ENCODE data around the gene ANKS3.
"Not testable (repeated sequence)": the region's sequence is repeated elsewhere in the genome, so short reads cannot be mapped to it uniquely, and the experiment has no call there.

ANKS3 gene

GRCh38 chr16:4660454-4661007 lies 73.5 kb downstream of the ANKS3 start:
- DNase-seq (ENCODE audit: insufficient read length, low spot score) (no peak), FAIRE-seq (no peak)
- no peak for TF ChIP-seq POLR2A (IDR thresholded peaks at IDR 0.05; ENCODE audit: low read depth, low read length)

GRCh38 chr16:4659363-4660353 lies 74.4 kb downstream of the ANKS3 start:
- DNase-seq (ENCODE audit: insufficient read length, low spot score) (no peak), FAIRE-seq (no peak)
- TF ChIP-seq POLR2A (IDR thresholded peaks at IDR 0.05; ENCODE audit: low read depth, low read length) = no peak

GRCh38 chr16:4656695-4657686 lies 77.1 kb downstream of the ANKS3 start:
- DNase-seq (ENCODE audit: insufficient read length, low spot score) (no peak), FAIRE-seq (no peak)
- no peak for TF ChIP-seq POLR2A (IDR thresholded peaks at IDR 0.05; ENCODE audit: low read depth, low read length)

- no peak for DNase-seq (ENCODE audit: insufficient read length, low spot score)
- no peak for TF ChIP-seq POLR2A (IDR thresholded peaks at IDR 0.05; ENCODE audit: low read depth, low read length)
- FAIRE-seq = no peak
Measured at GRCh38 chr16:4656221-4656620, 77.8 kb downstream of the ANKS3 start.

- no peak for TF ChIP-seq POLR2A (IDR thresholded peaks at IDR 0.05; ENCODE audit: low read depth, low read length)
- no peak for DNase-seq (ENCODE audit: insufficient read length, low spot score)
- no peak for FAIRE-seq
Measured at GRCh38 chr16:4655801-4656200, 78.3 kb downstream of the ANKS3 start.

GRCh38 chr16:4654964-4655590 lies 79.0 kb downstream of the ANKS3 start:
- no peak for FAIRE-seq
- no peak for DNase-seq (ENCODE audit: insufficient read length, low spot score)
- no peak for TF ChIP-seq POLR2A (IDR thresholded peaks at IDR 0.05; ENCODE audit: low read depth, low read length)

GRCh38 chr16:4654011-4654963 lies 79.8 kb downstream of the ANKS3 start:
- FAIRE-seq (no peak), DNase-seq (ENCODE audit: insufficient read length, low spot score) (no peak)
- no peak for TF ChIP-seq POLR2A (IDR thresholded peaks at IDR 0.05; ENCODE audit: low read depth, low read length)

- no peak for TF ChIP-seq POLR2A (IDR thresholded peaks at IDR 0.05; ENCODE audit: low read depth, low read length)
- FAIRE-seq = no peak
- no peak for DNase-seq (ENCODE audit: insufficient read length, low spot score)
Measured at GRCh38 chr16:4652561-4652960, 81.5 kb downstream of the ANKS3 start.

- no peak for DNase-seq (ENCODE audit: insufficient read length, low spot score)
- no peak for FAIRE-seq
- TF ChIP-seq POLR2A (IDR thresholded peaks at IDR 0.05; ENCODE audit: low read depth, low read length) = no peak
Measured at GRCh38 chr16:4651827-4652226, 82.2 kb downstream of the ANKS3 start.

- FAIRE-seq = not testable (repeated sequence)
- DNase-seq (ENCODE audit: insufficient read length, low spot score) = peak; percentile 81
Measured at GRCh38 chr16:4650443-4651074, 83.5 kb downstream of the ANKS3 start.

GRCh38 chr16:4649744-4650442 lies 84.2 kb downstream of the ANKS3 start:
- FAIRE-seq (no peak), DNase-seq (ENCODE audit: insufficient read length, low spot score) (no peak)
- no peak for TF ChIP-seq POLR2A (IDR thresholded peaks at IDR 0.05; ENCODE audit: low read depth, low read length)

All from H54 (cell line).